Ureter (tissue), 1 donor: ENCODE results near the gene DUSP7. TPM values are rescaled to one million over a fixed set of nuclear protein-coding genes. Genes with fewer than 3 reads are reported as not detected.
A peak's percentile ranks its signal among the peaks of the same experiment; 100 is the strongest.

Experiments used
- DNase-seq: peaks from one replicate; pipeline ENCODE4 v3.0.0-alpha.2; 2020; ENCODE audit warnings: low spot score
- total RNA-seq: library from RNA; stranded (reverse); gene quantifications from one replicate; pipeline ENCODE4 v1.2.4, GENCODE V29; 2023
- donor health status: DM: yes; HTN: yes; CAD: no.

The DUSP7 gene
- total RNA-seq, 1 donor from 2014 or later = 22.2 TPM

GRCh38 chr3:52068730-52069129 lies 12.4 kb upstream of the DUSP7 start:
- DNase-seq = no peak

GRCh38 chr3:52068055-52068571 lies 11.7 kb upstream of the DUSP7 start:
- DNase-seq = no peak

GRCh38 chr3:52067526-52067925 lies 11.2 kb upstream of the DUSP7 start:
- DNase-seq = no peak

- DNase-seq = no peak
Measured at GRCh38 chr3:52067046-52067445, 10.7 kb upstream of the DUSP7 start.

GRCh38 chr3:52065264-52065756 lies 8.9 kb upstream of the DUSP7 start:
- peak; percentile 67 for DNase-seq

GRCh38 chr3:52064561-52064960 lies 8.2 kb upstream of the DUSP7 start:
- no peak for DNase-seq

GRCh38 chr3:52063026-52063723 lies 6.8 kb upstream of the DUSP7 start:
- DNase-seq = no peak

GRCh38 chr3:52062505-52062904 lies 6.1 kb upstream of the DUSP7 start:
- DNase-seq = no peak

- no peak for DNase-seq
Measured at GRCh38 chr3:52061121-52061910, 4.9 kb upstream of the DUSP7 start.

- DNase-seq = no peak
Measured at GRCh38 chr3:52059781-52060180, 3.4 kb upstream of the DUSP7 start.

- DNase-seq = no peak
Measured at GRCh38 chr3:52057812-52058495, 1.6 kb upstream of the DUSP7 start.

- DNase-seq = peak; percentile 100
Measured at GRCh38 chr3:52056968-52057811, 819 bp upstream of the DUSP7 start.

GRCh38 chr3:52055537-52056351 lies 627 bp downstream of the DUSP7 start:
- no peak for DNase-seq

GRCh38 chr3:52054661-52055511 lies 1.5 kb downstream of the DUSP7 start:
- no peak for DNase-seq

GRCh38 chr3:52053307-52054304 lies 2.8 kb downstream of the DUSP7 start:
- peak; percentile 88 for DNase-seq

- DNase-seq = peak; percentile 91
Measured at GRCh38 chr3:52052831-52053306, 3.5 kb downstream of the DUSP7 start.

GRCh38 chr3:52051444-52051843 lies 4.9 kb downstream of the DUSP7 start:
- no peak for DNase-seq

- no peak for DNase-seq
Measured at GRCh38 chr3:52050571-52050970, 5.8 kb downstream of the DUSP7 start.
